Limb (tissue), 2 donors: ENCODE measurements around the gene IQCK.

ENCODE experiments used
- DNase-seq, 2 donors: peaks; one replicate each; pipeline ENCODE4 v3.0.0-alpha.2; 2016; ENCODE audit errors: extremely low spot score in 2 of 2

Gene IQCK

DNA sequence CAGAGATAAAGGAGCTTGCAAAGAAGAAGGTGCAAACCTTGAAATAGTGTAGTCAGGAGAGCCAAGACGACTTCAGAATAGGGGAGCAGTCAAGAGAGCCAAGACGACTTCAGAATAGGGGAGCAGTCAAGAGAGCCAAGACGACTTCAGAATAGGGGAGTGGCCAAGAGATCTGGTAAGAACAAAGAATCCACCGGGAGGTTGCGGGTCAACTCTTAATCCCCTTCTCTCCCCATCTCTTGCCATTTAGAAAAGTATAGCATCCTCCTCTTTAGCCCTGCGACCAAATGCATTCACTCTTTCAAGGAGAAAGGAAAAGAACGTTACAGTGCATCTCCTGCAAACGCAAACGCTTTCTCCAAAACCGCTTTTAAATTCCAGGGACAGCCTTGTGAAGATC lies 757 bp upstream of the IQCK start:
- DNase-seq, result no peak

DNA sequence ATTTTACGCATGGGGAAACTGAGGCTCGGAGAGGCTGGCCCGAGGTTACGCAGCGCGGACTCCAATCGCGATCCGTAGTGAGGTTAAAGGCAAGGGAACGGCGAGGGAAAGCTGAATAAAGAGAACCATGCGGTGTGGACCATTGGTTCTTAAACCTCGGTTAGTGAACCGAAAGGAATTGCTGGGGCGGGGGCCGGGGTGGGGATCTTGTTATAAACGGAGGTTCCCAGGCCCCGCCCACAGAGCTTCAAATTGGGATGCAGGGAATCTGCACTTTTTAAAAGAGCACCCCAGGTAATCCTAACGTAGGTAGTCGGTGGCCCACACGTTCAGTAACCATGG lies 524 bp downstream of the IQCK start:
- peak in 1 of 2 donors; percentile 12 for DNase-seq

DNA sequence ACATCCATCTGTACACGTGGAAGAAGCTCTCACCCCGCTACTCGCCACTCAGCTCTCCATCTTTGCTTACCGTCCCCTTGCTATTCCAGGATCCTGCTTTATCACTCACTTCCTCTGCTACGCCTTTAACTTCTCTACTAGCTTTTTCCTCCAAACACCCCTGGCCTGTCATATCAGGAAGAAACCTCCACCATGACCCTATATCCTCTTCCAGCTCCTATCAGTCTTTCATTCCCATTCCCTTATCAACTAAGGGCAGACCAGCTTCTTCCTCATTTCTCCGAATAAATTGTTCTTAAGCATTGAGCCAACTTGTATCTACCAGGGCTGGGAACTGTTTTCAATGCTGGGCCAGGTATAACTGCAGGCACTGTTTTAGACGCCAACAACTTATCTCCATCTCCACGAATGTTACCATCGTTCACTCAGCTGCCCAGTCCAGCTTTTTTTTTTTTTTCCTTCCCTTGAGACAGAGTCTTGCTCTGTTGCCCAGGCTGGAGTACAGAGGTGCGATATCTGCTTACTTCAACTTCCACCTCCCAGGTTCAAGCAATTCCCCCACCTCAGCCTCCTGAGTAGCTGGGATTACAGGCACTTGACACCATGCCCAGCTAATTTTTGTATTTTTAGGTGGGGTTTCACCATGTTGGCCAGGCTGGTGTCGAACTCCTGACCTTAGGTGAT lies 4.3 kb downstream of the IQCK start:
- DNase-seq, result no peak

DNA sequence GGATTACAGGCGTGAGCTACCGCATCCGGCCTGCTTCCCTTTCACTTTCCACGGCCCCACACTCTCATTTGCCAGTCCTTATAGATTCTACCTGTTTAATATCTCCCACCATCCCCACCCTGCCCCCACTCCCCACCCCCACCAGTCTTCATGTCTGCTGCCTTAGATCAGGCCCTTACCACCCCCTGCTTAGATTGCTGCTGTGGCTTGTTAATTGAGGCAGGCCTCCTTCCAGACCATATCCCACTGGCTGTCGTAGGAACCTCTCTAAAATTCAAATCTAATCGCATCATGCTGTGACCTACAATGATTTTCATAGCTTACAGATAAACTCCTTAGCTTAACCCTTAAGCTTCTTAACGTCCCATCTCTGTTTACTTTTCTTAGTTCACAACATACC lies 4.9 kb downstream of the IQCK start:
- DNase-seq, result no peak

DNA sequence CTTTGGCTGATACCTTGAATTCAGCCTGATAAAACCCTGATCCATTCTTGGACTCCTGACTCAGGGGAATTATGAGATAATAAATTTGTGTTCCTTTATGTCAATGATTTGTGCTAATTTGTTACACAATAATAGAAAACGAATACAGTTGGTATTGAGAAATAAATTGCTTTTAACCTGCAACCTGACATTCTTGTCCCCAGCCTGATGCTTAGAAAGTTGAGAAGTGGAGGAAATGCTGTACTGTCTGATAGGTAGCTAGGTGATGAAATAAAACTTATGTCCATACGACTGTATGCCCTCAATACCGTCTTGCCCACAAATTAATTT lies 10.5 kb downstream of the IQCK start:
- DNase-seq, result no peak

DNA sequence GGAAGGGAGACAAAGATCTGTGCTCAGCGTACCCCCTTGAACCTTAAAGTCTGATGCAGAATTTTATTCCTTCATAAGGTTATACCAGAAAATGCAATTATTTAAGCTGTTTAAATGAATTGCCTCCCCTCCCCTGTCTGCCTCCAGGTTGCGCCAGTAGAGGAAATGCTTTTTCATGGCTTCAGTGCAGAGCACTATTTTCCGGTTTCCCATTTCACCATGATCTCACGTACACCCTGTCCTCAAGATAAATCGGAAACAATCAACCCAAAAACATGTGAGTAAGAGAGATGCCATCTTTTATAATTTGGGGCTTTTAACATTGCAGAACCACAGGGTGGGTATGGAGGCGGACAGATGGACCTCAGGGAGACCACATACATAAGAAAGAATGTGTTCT lies 15.5 kb downstream of the IQCK start:
- no peak for DNase-seq

DNA sequence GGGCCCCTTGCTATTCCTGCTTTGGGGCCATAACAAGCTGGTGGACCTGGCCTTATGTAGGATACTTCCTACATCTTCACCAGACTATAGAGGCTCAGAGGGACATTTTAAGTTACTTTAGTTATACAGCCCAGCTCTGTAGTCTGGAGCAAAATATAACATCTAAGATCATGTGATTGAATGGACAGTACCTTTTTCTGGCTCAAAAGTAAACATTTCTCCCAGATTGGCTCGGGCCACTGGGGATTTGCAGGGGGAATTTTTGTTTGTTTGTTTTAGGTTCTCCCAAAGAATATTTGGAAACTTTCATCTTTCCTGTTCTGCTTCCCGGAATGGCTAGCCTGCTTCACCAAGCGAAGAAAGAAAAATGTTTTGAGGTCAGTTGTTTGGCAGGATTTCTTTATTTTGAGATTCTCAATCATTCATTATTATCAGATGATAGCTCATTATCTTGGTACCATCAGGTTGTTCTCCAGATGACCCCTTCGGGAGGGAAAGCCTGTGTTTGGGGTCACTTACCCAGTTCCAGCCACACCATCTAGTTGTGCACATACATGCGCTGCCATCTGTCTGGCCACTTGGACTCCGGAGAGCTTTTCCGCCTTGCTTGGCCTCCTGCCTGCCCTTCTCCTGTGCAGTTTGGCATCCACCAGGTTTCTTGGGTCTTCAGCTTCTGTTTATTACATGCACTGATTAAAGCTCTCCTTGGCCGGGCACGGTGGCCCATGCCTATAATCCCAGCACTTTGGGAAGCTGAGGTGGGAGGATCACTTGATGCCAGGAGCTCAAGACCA lies 17.2 kb downstream of the IQCK start:
- no peak for DNase-seq

DNA sequence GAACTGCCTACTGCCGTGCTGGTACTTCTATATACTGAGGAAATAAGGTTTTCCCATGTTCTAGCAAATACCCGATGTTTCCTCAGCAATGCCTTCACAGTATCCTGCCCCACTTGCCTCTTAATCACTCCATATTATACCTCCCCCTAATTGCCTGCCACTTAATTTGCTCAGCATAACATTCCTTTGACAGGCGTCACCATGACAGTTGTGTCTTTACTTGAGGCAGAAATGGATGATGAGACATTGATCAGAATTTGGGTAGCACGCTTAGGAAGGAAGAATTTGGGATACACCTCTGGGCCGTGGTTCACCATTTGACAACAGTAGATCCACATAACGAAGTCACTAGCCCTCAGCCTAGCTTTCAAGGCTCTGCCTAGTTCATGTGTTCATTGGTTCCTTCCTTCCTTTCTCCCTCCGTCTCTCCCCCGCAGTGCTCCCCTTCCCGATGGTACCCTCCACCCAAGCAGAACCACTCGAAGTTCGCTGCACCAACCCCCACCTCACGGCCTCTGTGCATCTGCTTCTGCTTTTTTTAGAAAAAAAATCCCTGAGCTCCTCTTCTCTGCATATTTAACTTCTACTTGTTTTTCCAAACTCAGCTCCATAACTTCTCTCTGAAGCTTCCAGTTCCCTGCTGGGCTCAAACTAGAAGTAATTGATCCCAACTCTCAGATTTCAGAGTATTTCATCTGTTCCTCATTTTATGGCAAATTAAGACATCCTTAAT lies 19.4 kb downstream of the IQCK start:
- no peak for DNase-seq

DNA sequence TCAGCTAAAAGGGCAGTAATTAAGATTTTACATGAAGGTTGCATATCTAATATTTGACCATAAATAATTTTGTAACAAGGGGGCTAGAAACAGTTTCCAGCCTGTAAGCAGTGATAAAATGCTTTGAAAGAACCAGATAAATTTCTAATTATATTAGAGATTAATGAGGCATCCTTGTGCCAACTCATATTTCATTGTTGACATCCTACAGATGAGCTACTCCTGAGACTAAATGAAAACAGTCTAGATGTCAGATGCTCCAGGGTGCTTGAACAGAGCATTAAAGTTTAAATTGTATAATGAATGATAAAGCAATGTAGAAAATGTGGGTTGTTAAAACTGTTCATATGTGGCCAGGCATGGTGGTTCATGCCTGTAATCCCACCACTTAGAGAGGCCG lies 23.3 kb downstream of the IQCK start:
- DNase-seq, result no peak

DNA sequence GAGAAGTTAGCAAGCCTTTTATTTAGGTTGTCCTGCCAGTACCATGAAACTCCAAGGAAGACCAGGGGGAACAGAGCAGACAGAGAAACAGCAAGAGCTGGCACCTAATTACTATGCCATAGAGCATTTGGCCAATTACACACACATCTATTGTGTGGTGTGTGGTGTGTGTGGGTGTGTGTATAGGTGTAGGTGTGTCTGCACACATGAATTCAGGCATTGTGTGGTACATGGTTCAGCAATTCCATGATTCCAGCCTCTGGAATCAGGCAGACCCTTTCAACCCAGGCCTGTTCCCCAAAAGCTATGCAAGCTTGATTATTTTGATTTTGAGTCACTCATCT lies 25.7 kb downstream of the IQCK start:
- DNase-seq, result no peak

DNA sequence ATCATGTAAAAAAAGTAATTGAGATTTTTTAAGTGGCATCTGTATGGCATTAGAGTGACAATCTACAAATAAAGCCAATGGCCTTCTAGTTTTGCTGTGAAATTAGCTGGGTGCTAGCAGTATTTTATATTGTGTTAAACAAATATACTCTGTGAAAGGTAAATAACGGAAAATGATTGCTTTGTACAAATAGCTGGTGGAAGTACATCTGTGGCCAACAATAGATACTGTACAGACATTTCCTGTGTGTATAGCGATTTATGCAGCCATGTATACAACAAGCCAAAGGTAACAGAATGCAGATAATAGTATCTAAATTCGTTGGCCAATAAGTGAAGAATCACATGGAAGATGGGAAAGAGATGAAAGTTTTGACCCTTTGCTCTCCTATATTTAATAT lies 26.6 kb downstream of the IQCK start:
- DNase-seq, result no peak

DNA sequence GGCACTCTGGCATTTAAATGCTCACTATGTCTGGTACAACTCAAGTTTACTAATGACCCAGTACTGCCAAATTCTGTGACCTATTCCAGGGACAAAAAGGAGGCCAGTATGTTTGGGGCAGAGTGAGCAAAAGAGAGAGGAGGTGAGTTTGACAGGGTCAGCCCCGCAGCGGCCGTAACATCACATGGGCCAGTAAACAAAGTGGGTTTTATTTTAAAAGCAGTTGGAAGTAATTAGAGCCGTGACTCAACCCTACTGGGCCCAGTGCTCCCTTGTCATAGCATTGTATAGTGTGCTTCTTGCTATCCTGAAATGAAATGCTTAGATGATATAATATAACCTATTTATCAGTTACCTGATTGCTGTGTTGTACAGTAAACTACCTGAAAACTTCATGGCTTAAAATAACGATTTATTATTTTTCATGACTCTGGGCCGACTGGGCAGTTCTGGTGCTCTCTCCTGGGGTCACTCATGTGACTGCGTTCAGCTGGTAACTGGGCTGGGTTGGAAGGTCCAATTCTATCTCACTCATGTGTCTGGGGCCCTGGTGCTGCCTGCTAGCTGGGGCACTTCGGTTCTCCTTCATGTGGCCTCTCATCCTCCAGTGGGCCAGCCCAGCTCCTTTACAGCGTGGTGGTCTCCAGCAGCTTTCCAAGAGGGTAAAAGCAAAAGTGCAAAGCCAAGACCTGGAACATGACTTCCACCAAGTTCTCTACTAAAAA lies 27.4 kb downstream of the IQCK start:
- DNase-seq, result no peak

DNA sequence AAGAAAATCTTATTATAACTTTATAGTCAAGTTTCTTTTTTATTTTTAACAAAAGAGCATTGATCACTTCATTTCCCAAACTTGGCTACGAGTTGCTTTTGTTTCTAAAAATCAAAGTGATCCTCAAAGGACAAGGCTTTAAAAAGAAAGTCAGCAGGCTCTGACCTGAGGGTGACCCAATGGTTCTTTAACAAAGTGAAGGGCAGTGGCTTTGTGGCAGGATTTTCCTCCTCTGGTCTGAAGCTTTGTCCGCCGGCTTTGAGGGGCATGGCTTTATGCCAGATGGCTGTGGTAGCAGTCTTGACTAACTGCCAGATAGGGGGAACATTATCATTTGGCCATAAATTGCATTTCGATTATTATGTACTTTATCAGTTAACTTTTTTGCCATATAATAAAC lies 28.5 kb downstream of the IQCK start:
- no peak for DNase-seq

DNA sequence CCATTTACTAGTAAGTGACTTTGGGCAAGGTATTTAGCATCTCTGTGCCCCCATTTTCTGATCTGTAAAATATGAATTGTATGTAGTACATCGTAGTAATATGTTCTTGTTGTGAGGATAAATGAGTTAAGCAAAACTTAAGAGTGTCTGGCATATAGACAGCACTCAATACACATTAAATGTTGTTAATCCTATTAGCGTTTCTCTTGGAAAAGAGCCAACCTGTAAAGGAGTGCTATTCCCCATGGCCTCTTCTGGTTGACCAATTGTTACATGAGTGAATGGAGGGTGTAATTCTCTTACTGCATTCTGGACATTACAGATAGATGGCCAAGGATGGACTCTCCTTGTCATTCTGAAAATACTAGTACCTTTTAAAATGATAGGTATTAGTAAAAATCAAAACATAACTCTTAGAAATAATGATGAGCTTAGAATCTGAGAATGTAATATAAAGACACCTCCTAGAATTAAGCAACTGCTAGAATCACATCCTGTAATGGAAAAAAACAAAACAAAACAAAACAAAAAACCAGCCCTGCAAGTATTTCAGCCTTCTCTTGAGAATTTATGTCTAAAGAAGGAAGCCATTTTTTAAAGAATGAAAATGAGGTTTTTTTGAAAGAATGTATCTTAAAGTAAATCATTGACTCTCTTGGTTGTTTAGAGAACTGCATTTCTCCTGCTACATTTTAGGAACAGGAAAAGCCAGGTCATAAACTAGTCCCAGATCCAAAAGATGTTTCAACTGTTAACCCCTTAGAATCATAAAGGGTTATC lies 30.5 kb downstream of the IQCK start:
- no peak for DNase-seq

DNA sequence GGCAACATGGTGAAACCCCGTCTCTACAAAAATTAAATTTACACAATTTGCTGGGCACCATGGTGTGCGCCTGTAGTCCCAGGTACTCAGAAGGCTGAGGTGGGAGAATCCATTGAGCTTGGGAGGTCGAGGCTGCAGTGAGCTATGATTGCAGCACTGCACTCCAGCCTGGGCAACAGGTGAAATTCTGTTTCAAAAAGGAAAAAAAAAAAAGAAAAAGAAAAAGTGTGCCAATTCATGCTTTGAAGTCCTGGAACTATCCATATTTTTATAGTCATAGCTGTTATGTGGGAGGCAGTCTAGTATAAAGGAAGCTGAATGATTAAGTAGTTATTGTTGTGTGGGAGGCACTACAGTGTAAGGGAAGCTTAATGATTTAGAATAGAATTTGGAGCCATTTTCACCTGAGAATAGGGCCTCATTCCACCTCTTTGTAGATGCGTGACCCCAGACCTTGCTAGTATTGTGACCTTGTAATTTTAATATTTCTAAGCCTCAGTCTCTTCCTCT lies 31.6 kb downstream of the IQCK start:
- no peak for DNase-seq

DNA sequence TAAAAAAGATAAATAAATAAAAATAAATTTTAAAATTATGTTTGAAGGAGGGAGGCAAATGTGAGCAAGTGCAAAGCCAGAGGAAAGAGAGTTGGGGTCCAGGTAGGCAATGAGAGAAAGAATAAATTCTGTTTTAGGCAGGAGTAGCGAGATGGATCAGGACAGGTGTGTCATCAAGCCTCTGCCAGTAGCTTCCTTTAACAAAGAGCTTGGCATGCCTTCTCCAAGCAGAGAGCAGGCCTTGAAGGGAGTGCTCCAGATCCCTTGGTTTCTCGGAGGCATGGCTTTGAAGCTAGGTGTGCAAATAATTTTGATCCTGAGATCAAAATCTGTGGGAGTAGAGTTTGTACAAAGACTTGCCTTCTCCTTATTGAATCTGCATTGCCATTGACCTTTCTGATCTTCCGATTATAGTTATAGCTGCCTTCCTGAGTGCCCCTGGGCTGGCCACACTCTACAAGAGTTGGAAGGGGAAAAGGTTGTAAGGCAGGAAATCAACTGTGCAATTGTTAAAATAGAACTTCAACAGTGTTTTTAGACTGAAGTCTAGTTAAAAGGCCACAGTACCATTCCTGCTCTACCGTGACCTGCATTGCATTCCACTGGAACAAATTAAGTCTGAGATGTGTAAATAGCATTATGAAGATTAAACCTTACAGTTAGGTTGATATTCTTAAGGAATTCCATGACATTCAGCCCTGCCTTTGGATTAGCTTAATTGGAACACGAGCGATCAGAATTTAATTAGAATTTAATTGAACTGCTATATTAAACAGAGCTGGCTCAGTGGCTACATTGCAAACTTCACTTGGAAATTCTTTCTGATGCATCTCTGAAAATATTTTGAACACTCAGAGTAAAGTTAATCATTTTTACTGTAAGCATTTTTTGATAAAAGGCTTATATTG lies 33.7 kb downstream of the IQCK start:
- no peak for DNase-seq

DNA sequence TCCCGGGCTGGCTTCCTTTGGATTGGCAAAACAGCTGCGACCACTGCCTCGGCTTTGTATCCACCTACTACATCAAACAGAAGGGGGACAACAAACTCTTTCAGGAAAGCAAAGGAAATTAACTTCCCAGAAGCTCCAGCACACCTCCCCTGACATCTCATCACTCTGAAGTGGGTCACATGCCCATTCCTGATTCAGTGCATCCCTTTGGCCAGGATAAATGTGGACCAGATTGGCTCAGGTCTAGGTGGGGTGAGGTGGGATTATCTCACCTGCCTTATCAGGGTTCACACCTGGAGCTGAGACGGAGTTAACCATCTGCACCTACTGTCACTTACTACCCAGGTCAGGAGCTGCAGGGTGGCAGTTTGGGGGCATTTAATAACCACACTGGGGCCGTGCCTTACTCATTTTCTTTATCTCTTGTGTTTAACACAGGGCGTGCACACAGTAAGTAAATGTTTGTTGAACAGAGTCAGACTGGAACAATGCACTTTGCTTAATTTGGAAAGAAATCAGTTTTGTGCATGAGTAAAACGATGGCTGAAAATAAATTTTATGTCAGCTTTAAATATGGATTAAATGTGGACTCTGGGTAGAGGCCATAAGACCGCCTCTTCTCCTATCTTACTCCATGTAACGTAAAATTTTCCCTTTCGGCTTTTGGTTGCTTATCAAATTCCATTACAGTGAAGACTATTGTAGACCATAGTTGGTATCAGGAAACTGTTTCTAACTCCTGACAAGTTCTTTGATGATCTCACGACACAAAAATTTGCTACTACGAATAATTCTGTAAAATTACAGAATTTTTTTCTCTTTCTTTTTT lies 36.0 kb downstream of the IQCK start:
- no peak for DNase-seq

DNA sequence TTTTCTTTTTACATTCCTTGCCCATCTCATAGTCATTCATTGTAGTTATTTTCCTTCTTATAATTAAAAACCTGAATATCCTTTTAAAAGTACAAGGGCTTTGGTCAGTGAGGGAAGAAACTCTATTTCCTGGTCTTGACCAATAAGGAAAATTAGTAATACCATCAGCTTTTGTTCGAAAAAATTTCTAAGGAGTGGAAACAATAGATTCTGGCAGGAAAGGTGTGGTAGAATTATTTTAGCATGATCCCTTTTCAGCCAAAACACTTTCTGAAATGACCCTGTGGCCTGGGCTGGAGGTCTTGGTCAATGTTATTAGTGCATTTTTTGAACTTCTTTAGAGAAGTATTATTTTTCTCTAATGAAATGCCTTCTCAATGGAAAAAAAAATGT lies 36.6 kb downstream of the IQCK start:
- DNase-seq, result no peak

DNA sequence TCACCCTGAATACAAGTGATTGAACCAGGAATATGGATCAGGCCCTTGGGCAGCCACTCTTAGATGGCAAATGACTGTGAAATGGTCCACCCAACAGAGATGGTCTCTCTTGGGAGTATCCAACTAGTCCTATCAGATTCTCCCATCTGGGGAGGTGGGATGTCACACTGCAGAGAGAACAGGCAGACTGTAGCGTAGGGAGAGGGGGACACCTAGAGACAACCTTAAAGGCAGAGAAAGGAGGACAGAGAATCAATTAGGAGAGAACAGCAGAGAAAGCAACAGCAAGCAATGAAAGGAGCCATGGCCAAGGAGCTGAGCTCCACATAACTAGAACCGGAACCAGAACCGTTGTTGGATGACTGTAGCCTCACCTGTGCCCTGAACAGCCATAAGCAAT lies 37.2 kb downstream of the IQCK start:
- no peak for DNase-seq
